Measurements from ENCODE around the gene ETHE1. TPM values are rescaled to one million over a fixed set of nuclear protein-coding genes. Genes with fewer than 3 reads are reported as not detected.

ETHE1 gene
- total RNA-seq, 1 donor from 2014 or later, result 16.0 TPM

DNA sequence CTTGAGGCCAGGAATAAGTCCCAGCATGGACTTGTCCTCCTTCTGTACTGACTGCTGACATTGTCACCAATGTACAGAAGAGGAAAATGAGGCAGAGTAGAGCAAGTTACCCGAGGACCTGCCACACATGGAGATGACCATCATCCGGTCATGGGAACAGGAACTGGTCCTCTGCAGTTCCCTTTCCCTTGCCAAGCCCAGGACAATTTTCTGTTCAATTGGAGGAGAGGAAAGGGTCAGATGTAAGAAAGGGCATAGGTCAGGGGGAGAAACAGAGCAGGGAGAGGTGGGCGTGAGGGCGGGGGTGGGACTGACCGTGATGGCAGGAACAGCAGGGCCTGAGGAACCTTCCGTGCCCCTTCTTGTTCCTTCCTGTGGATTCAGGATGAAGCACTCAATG, 41.0 kb downstream of the ETHE1 start:
- H3K36me3 Mint-ChIP-seq (ENCODE audit: unreplicated experiment), result no peaks in the 10 kb centered on the region
- peaks cover 1% of the 10 kb centered on the region for H3K9me3 Mint-ChIP-seq (ENCODE audit: unreplicated experiment)
- TF ChIP-seq, protein P1, sequence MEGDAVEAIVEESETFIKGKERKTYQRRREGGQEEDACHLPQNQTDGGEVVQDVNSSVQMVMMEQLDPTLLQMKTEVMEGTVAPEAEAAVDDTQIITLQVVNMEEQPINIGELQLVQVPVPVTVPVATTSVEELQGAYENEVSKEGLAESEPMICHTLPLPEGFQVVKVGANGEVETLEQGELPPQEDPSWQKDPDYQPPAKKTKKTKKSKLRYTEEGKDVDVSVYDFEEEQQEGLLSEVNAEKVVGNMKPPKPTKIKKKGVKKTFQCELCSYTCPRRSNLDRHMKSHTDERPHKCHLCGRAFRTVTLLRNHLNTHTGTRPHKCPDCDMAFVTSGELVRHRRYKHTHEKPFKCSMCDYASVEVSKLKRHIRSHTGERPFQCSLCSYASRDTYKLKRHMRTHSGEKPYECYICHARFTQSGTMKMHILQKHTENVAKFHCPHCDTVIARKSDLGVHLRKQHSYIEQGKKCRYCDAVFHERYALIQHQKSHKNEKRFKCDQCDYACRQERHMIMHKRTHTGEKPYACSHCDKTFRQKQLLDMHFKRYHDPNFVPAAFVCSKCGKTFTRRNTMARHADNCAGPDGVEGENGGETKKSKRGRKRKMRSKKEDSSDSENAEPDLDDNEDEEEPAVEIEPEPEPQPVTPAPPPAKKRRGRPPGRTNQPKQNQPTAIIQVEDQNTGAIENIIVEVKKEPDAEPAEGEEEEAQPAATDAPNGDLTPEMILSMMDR (IDR thresholded peaks at IDR 0.05; ENCODE audit: partially characterized antibody, unreplicated experiment), result no peak
- no peak overlapping the region for H3K27ac Mint-ChIP-seq (ENCODE audit: unreplicated experiment)
- H3K27me3 Mint-ChIP-seq (ENCODE audit: unreplicated experiment), result peaks cover 6% of the 10 kb centered on the region
- no peak for DNase-seq
- no peaks in the 10 kb centered on the region for H3K4me1 Mint-ChIP-seq (ENCODE audit: low read depth, unreplicated experiment)
- no peak overlapping the region for H3K4me3 Mint-ChIP-seq (ENCODE audit: unreplicated experiment)

DNA sequence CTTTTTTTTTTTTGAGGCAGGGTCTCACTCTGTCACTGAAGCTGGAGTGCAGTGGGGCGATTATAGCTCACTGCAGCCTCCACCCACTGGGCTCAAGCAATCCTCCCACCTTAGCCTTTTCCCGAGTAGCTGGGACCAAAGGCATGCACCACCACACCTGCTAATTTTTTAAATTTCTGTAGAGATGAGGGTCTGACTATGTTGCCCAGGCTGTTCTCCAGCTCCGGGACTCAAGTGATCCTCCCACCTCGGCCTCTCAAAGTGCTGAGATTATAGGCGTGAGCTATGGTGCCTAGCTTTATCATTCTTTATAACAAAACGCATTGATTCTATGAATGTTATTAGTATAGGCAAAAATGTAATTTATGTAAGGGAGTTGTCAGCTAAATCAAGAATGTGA, 43.7 kb downstream of the ETHE1 start:
- Mint-ChIP-seq H3K4me1 (ENCODE audit: low read depth, unreplicated experiment) (no peaks in the 10 kb centered on the region), H3K36me3 (ENCODE audit: unreplicated experiment) (no peaks in the 10 kb centered on the region), H3K9me3 (ENCODE audit: unreplicated experiment) (no peaks in the 10 kb centered on the region), H3K27ac (ENCODE audit: unreplicated experiment) (no peak overlapping the region), H3K4me3 (ENCODE audit: unreplicated experiment) (no peak overlapping the region), H3K27me3 (ENCODE audit: unreplicated experiment) (peaks cover 8% of the 10 kb centered on the region)
- no peak for DNase-seq
- TF ChIP-seq, protein P1 (IDR thresholded peaks at IDR 0.05; ENCODE audit: partially characterized antibody, unreplicated experiment), result no peak

DNA sequence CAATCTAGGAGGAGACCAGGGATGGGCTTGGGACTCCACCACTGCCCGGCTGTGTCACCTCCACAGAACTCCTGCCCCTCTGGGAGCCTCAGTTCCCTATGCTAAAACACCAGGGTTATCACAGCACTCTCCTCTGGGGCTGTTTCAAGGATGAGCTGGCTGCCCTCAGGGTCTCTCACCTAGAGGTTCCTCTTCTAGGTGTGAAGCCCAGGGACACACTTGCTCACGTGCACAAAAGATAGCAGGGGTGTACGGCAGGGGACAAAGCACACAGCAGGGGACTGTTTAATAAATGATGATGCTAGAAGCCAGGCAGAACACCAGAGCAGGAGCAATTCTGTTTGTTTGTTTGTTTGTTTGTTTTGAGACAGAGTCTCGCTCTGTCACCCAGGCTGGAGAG, 44.8 kb downstream of the ETHE1 start:
- H3K27ac Mint-ChIP-seq (ENCODE audit: unreplicated experiment), result no peak overlapping the region
- no peaks in the 10 kb centered on the region for H3K4me1 Mint-ChIP-seq (ENCODE audit: low read depth, unreplicated experiment)
- TF ChIP-seq, protein P1 (IDR thresholded peaks at IDR 0.05; ENCODE audit: partially characterized antibody, unreplicated experiment), result no peak
- no peaks in the 10 kb centered on the region for H3K36me3 Mint-ChIP-seq (ENCODE audit: unreplicated experiment)
- peaks cover 5% of the 10 kb centered on the region for H3K27me3 Mint-ChIP-seq (ENCODE audit: unreplicated experiment)
- H3K9me3 Mint-ChIP-seq (ENCODE audit: unreplicated experiment), result no peaks in the 10 kb centered on the region
- no peak overlapping the region for H3K4me3 Mint-ChIP-seq (ENCODE audit: unreplicated experiment)
- no peak for DNase-seq

DNA sequence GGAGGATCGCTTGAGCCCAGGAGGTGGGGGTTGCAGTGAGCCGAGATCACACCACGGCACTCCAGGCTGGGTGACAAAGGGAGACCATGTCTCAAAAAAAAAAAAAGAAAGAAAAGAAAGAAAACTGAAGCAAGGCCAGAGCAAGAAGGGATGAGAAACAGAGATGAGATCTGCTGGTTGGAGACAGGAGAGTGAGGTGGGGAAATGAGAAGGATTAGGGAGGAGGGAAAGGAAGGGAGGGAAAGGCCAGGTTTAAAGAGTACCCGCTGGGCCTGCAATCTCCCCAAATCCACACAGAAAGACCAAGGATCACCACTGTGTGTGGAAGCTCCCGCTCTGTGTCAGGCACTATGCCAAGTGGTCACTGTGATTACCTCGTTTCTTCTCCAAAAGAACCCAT, 45.3 kb downstream of the ETHE1 start:
- H3K4me1 Mint-ChIP-seq (ENCODE audit: low read depth, unreplicated experiment), result no peaks in the 10 kb centered on the region
- H3K27me3 Mint-ChIP-seq (ENCODE audit: unreplicated experiment), result peaks cover 5% of the 10 kb centered on the region
- H3K9me3 Mint-ChIP-seq (ENCODE audit: unreplicated experiment), result no peaks in the 10 kb centered on the region
- TF ChIP-seq, protein P1 (IDR thresholded peaks at IDR 0.05; ENCODE audit: partially characterized antibody, unreplicated experiment), result no peak
- H3K4me3 Mint-ChIP-seq (ENCODE audit: unreplicated experiment), result no peak overlapping the region
- DNase-seq, result no peak
- no peaks in the 10 kb centered on the region for H3K36me3 Mint-ChIP-seq (ENCODE audit: unreplicated experiment)
- H3K27ac Mint-ChIP-seq (ENCODE audit: unreplicated experiment), result peak overlapping the region; percentile 6

DNA sequence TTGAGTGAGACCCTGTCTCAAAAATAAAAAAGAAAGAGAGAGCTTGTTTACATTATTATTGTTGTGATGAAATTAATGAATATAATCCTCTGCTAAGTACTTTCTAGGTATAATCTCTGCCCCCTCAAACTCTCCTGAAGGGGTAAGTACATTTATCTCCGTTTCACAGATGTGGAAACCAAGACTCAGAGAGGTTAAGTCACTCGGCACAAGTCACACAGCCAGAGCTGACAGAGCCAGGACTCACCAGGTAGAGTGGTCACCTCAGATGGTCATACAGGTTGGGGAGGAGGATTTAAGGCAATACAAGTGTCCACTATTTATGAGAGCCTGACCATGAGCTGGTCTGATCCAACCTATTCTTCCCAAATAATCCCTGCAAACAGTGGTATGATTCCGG, 46.4 kb downstream of the ETHE1 start:
- TF ChIP-seq, protein P1 (IDR thresholded peaks at IDR 0.05; ENCODE audit: partially characterized antibody, unreplicated experiment), result no peak
- H3K27me3 Mint-ChIP-seq (ENCODE audit: unreplicated experiment), result peaks cover 5% of the 10 kb centered on the region
- no peak overlapping the region for H3K4me3 Mint-ChIP-seq (ENCODE audit: unreplicated experiment)
- no peaks in the 10 kb centered on the region for H3K36me3 Mint-ChIP-seq (ENCODE audit: unreplicated experiment)
- no peak overlapping the region for H3K27ac Mint-ChIP-seq (ENCODE audit: unreplicated experiment)
- no peaks in the 10 kb centered on the region for H3K9me3 Mint-ChIP-seq (ENCODE audit: unreplicated experiment)
- no peak for DNase-seq
- H3K4me1 Mint-ChIP-seq (ENCODE audit: low read depth, unreplicated experiment), result no peaks in the 10 kb centered on the region

Measured in glutamatergic neuron (in vitro differentiated cells).